ENCODE data around the gene TFB1M. TPM values are rescaled to one million over a fixed set of nuclear protein-coding genes. Genes with fewer than 3 reads are reported as not detected.

Gene TFB1M
- total RNA-seq, 1 experiment from 2014 or later: 38.8 TPM

DNA sequence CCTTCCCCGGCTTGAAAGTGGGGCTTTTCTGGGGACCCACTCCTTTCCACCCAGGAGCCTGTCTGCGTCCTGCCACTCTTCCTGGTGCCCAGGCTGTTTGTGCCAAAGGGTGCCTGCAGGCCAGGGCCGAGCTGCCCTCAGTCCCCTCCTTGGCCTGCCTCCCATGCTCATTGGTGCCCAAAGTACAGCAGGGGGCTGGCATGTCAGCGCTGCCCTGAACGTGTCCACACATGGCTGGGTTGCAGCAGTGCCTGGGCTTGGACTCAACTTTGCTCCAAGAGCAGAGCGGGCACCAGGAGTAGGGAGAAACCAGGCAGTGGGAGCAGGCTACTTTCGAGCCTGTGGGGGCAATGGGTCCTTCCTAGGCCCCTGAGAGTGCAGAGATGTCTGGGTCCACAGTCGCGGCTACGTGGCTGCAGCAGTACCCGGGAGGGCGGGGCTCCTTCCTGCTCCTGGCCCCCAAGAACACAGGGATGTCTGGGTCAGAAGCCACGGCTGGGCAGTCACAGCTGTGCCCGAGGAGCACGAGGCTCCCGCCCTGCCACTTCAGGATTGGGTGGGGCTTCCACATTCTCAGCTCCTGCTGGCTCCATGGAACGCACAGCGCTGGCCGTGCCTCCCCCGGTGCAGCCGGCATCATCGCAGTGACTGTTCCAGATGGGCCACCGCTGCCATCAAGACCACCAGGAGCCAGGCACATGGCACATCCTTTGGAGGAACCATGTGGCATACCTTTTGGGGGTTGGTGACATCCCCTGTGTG lies 100.5 kb downstream of the TFB1M start:
- no peaks in the 10 kb centered on the region for H3K27me3 ChIP-seq (ENCODE audit: control insufficient read depth, insufficient read depth, low read length)
- no peak overlapping the region for H3K4me3 ChIP-seq (ENCODE audit: insufficient read depth, low read depth, low read length)
- no peak for DNase-seq
- no peaks in the 10 kb centered on the region; the same call in 1 of the 2 replicates for H3K36me3 ChIP-seq (replicated peaks; ENCODE audit: control insufficient read depth, insufficient read depth, low read length)

- H3K36me3 ChIP-seq (replicated peaks; ENCODE audit: control insufficient read depth, insufficient read depth, low read length): no peaks in the 10 kb centered on the region; the same call in 1 of the 2 replicates
- DNase-seq: no peak
Measured at GRCh38 chr6:155212616-155213380, 101.5 kb downstream of the TFB1M start.

DNA sequence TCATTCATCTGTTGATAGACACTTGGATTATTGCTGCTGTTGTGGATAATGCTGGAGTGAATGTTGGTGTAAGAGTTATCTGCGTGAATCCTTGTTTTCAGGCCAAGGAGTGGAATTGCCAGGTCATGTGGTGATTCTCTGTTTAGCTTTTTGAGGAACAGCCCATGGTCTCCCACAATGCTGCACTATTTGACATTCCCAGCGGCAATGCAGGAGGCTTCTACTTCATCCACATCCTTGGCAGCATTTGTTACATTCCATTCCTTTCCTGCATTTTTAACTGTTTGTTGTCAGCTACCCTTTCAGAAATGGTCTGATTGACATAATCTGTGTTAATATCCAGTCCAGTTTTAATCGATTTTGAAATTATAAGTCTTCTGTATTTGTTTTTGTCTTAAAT lies 102.2 kb downstream of the TFB1M start:
- Histone ChIP-seq H3K4me3 (ENCODE audit: insufficient read depth, low read depth, low read length) (no peak overlapping the region), H3K27me3 (ENCODE audit: control insufficient read depth, insufficient read depth, low read length) (no peaks in the 10 kb centered on the region), H3K36me3 (replicated peaks; ENCODE audit: control insufficient read depth, insufficient read depth, low read length) (no peaks in the 10 kb centered on the region; the same call in 1 of the 2 replicates)
- DNase-seq: no peak

More at GRCh38 chr6:155212616-155213380, 101.5 kb downstream of the TFB1M start:
- Histone ChIP-seq H3K27me3 (ENCODE audit: control insufficient read depth, insufficient read depth, low read length) (no peaks in the 10 kb centered on the region), H3K4me3 (ENCODE audit: insufficient read depth, low read depth, low read length) (no peak overlapping the region)

DNA sequence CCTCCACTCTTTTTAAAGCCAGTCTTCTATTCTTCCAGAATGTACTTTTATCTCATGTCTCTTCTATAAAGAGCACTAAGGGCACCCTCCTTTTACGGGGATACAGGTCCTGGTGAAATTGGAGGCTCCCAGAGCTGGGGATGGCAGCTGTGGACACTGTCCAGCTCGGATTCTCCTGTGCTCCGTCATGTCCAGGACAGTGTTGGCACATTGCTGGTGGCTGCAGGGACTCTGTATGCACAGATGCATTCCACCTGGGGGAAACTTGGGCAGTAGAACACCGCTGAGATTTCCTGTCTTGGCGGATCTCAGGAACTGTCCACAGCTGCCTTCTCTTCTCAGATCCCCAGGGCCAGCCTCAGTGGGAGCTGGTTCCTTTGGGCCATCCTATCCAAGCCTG lies 107.1 kb downstream of the TFB1M start:
- no peak for DNase-seq
- no peaks in the 10 kb centered on the region; the same call in 1 of the 2 replicates for H3K36me3 ChIP-seq (replicated peaks; ENCODE audit: control insufficient read depth, insufficient read depth, low read length)
- no peak overlapping the region for H3K4me3 ChIP-seq (ENCODE audit: insufficient read depth, low read depth, low read length)
- H3K27me3 ChIP-seq (ENCODE audit: control insufficient read depth, insufficient read depth, low read length): no peaks in the 10 kb centered on the region

Other genes starting within 250 kb of the TFB1M start
- gene CLDN20, start 50.5 kb downstream of the TFB1M start, total RNA-seq (2014; rRNA removed; shearing (Covaris generic)): not detected in 2 replicates
- gene NOX3, start 141.4 kb upstream of the TFB1M start, total RNA-seq (2014; rRNA removed; shearing (Covaris generic)): not detected in 2 replicates